Right atrium auricular region (tissue), 2 donors: ENCODE measurements around the gene XPC. TPM values are rescaled to one million over a fixed set of nuclear protein-coding genes. Genes with fewer than 3 reads are reported as not detected.

Source experiments
- DNase-seq: peaks from one replicate; pipeline ENCODE4 v3.0.0-alpha.2; 2019; ENCODE audit warnings: low spot score
- H3K27ac ChIP-seq, 2 donors: fragments of 200-600 bp; sonication (generic); 1 replicate in 1 of 2; 2 replicates in 1 of 2; pipeline ENCODE4 v1.5.1; 2016 to 2019
- H3K27me3 ChIP-seq, 2 donors: fragments of 200-600 bp; sonication (generic); one replicate each; pipeline versions ENCODE4 v1.5.1 to v1.6.0; 2017 to 2019
- H3K36me3 ChIP-seq: fragments of 200-600 bp; sonication (generic); one replicate; pipeline ENCODE4 v1.5.1; 2016
- H3K4me1 ChIP-seq, 2 donors: fragments of 200-600 bp; sonication (generic); one replicate each; pipeline versions ENCODE4 v1.5.1 to v1.6.0; 2017 to 2019
- H3K4me3 ChIP-seq, 2 donors: fragments of 200-600 bp; sonication (generic); 1 replicate in 1 of 2; 2 replicates in 1 of 2; pipeline ENCODE4 v1.5.1; 2017 to 2019; ENCODE audit warnings: mild to moderate bottlenecking in 1 of 2, moderate library complexity in 1 of 2
- H3K9me3 ChIP-seq, 2 donors: fragments of 200-600 bp; sonication (generic); one replicate each; pipeline ENCODE4 v1.5.1; 2019
- CTCF ChIP-seq, 2 donors: fragments of 200-600 bp; sonication (generic); IDR thresholded peaks; one replicate each; pipeline ENCODE4 v1.5.1; 2019; ENCODE audit warnings: antibody characterized with exemption in 2 of 2
- total RNA-seq, 2 donors: library from RNA; depleted of rRNA; stranded (reverse); fragments of >200 nt; gene quantifications; one replicate each; pipeline ENCODE4 v1.1.0, GENCODE V29; 2016

XPC gene
- total RNA-seq, 2 donors from 2014 or later: 15.7 to 18.3 TPM

DNA sequence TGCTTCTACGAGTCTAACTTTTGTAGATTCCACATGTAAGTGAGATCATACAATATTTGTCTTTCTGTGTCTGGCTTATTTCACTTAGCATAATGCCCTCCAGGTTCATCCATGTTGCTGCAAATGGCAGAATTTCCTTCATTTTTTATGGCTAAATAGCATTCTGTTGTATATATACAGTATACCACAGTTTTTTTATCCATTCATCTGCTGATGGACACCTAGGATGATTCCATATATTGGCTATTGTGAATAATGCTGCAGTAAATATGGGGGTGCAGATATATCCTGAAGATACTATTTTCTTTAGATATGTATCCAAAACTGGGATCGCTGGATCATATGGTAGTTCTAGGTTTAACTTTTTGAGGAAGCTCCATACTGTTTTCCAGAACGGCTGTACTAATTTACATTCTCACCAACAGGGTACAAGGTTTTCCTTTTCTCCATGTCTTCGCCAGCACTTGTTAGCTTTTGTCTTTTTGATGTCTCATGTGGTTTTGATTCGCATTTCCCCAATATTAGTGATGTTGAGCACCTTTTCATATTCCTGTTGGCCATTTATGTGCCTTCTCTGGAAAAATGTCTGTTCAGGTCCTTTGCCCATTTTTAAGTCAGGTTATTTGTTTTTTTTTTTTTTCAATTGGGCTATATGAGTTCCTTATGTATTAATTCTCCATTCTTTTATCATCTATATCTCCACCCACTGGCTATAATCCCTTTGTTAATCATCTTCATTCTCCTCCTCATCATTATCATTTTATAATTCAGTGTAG, 80.6 kb downstream of the XPC start:
- Histone ChIP-seq H3K27ac (no peak overlapping the region), H3K27me3 (no peaks in the 10 kb centered on the region), H3K36me3 (no peaks in the 10 kb centered on the region), H3K4me3 (no peak overlapping the region), H3K4me1 (no peaks in the 10 kb centered on the region), H3K9me3 (peaks cover 0 to 4% of the 10 kb centered on the region in 2 donors)
- no peak for DNase-seq
- TF ChIP-seq CTCF (IDR thresholded peaks at IDR 0.05): no peak

- no peak overlapping the region for H3K27ac ChIP-seq
- no peak for TF ChIP-seq CTCF (IDR thresholded peaks at IDR 0.05)
- DNase-seq: no peak
- peaks cover 0 to 4% of the 10 kb centered on the region in 2 donors for H3K9me3 ChIP-seq
- H3K4me3 ChIP-seq: no peak overlapping the region
- H3K27me3 ChIP-seq: no peaks in the 10 kb centered on the region
- no peaks in the 10 kb centered on the region for H3K4me1 ChIP-seq
- H3K36me3 ChIP-seq: no peaks in the 10 kb centered on the region
Observed at GRCh38 chr3:14096742-14097141, 81.7 kb downstream of the XPC start.

Other genes with a start within 250 kb of the XPC start
- 10 to 100 TPM; 24.3 to 32.3 TPM for gene CHCHD4, start 53.7 kb downstream of the XPC start, total RNA-seq
- 100 to 1,000 TPM in 1 of 2 donors, 10 to 100 TPM in 1; 91.8 to 142 TPM for gene TMEM43, start 53.5 kb downstream of the XPC start, total RNA-seq
- gene LSM3, start 216 bp upstream of the XPC start, total RNA-seq: 10 to 100 TPM; 15.0 to 15.4 TPM
- gene SLC6A6, start 224.0 kb upstream of the XPC start, total RNA-seq: 10 to 100 TPM; 81.5 to 85.9 TPM